Measurements from ENCODE around the gene TMEM178B.

DNA sequence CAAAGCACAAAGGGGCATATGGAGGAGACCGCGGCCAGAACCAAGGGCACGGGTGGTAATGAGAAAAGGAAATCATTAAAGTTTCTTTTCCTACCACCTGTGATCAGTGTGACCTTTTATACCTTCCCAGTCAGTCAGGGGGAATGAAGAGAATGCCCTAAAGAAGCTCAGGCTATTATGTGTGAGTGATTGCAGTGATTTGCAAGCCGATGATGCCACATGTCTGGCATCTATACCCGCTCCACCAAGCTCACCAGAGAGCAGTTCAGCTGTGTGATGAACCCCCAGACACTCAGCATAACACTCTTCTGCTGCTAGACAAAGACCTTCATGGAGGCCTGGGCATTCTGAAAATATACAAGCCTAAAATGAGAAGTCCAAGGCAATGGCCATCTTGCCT, 371.1 kb downstream of the TMEM178B start:
- TF ChIP-seq, protein P1, sequence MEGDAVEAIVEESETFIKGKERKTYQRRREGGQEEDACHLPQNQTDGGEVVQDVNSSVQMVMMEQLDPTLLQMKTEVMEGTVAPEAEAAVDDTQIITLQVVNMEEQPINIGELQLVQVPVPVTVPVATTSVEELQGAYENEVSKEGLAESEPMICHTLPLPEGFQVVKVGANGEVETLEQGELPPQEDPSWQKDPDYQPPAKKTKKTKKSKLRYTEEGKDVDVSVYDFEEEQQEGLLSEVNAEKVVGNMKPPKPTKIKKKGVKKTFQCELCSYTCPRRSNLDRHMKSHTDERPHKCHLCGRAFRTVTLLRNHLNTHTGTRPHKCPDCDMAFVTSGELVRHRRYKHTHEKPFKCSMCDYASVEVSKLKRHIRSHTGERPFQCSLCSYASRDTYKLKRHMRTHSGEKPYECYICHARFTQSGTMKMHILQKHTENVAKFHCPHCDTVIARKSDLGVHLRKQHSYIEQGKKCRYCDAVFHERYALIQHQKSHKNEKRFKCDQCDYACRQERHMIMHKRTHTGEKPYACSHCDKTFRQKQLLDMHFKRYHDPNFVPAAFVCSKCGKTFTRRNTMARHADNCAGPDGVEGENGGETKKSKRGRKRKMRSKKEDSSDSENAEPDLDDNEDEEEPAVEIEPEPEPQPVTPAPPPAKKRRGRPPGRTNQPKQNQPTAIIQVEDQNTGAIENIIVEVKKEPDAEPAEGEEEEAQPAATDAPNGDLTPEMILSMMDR (conservative IDR thresholded peaks at IDR 0.05; ENCODE audit: low read depth, low read length), result no peak
- TF ChIP-seq CHD1 (IDR thresholded peaks at IDR 0.05; ENCODE audit: low read depth, low read length) (no peak), FOS (IDR thresholded peaks at IDR 0.05; ENCODE audit: low read depth, low read length) (no peak), MXI1 (IDR thresholded peaks at IDR 0.05; ENCODE audit: borderline replicate concordance, low read depth, low read length) (no peak), SMC3 (IDR thresholded peaks at IDR 0.05; ENCODE audit: low read depth, low read length) (no peak), POLR2A (IDR thresholded peaks at IDR 0.05; ENCODE audit: low read depth, low read length) (no peak), RFX5 (IDR thresholded peaks at IDR 0.05; ENCODE audit: low read depth, low read length) (no peak)

Measured in IMR-90 (cell line).